ENCODE results near the gene TNK2. TPM values are rescaled to one million over a fixed set of nuclear protein-coding genes. Genes with fewer than 3 reads are reported as not detected.

The TNK2 gene
- total and polyA plus RNA-seq, 2 of the 13 experiments (the other 11 are each of a cell fraction or from before 2014, with no cell fraction given): 4.6 to 5.8 TPM

GRCh38 chr3:195892105-195893043, 16.0 kb downstream of the TNK2 start:
- POLR2A ChIA-PET: interaction anchor here (1.2 kb wide), 1 partner anchor 33 kb away, joined by 4 read pairs; no protein-coding TSS in a partner anchor
- DNase-seq (ENCODE audit: low spot score) (peak; percentile 45), FAIRE-seq (no peak), ATAC-seq (peak; percentile 62)
- 0 out of 5 replicates have a peak, but pooled peaks cover 0 to 8% of the 10 kb centered on the region in 2 experiments for H3K27me3 ChIP-seq (ENCODE audit: control insufficient read depth in 1 of 2, insufficient read depth in 2 of 2, low read length in 2 of 2)
- peaks cover 4% of the 10 kb centered on the region for H4K20me1 ChIP-seq (ENCODE audit: insufficient read depth, low read length)
- no peaks in the 10 kb centered on the region for H3K9me3 ChIP-seq (ENCODE audit: low read length)
- peaks cover 74% of the 10 kb centered on the region for H3K4me1 ChIP-seq (ENCODE audit: insufficient read depth, low read length)
- intact Hi-C loops (cut with micrococcal nuclease; ENCODE audit: unreplicated experiment): no loop called here
- BruUV-seq (replicated peaks): no TSS peak
- peak overlapping the region; percentile 41 to 67 (median 44); a peak in 4 of 6 replicates for H3K4me3 ChIP-seq (replicated peaks in 1 of 3; ENCODE audit: insufficient read depth in 1 of 3, low read depth in 2 of 3, low read length in 3 of 3)
- CTCF ChIA-PET (ENCODE audit: low intra/inter-chr PET ratio, low total read pairs): interaction anchor here (6.1 kb wide), 1 partner anchor 32 kb away, joined by 81 read pairs; no protein-coding TSS in a partner anchor
- H3K4me2 ChIP-seq (ENCODE audit: low read depth, low read length): peak overlapping the region; percentile 76
- no peak overlapping the region for H3K9ac ChIP-seq (ENCODE audit: insufficient read depth, low read depth, low read length)
- no peaks in the 10 kb centered on the region for H3K79me2 ChIP-seq (ENCODE audit: insufficient read depth, low read length)
- H2AFZ ChIP-seq (ENCODE audit: low read length): no peak overlapping the region
- in situ Hi-C loops (cut with HindIII; ENCODE audit: extremely low pct_ligation_motif_present, low pct_unique_long_range_greater_than_20kb): loop anchor here (5.0 kb wide), 1 partner anchor 35 kb away; no protein-coding TSS in a partner anchor
- no peaks in the 10 kb centered on the region for H3K36me3 ChIP-seq (replicated peaks in 1 of 2; ENCODE audit: control insufficient read depth in 1 of 2, insufficient read depth in 2 of 2, low read length in 2 of 2)
- no peak overlapping the region for H3K27ac ChIP-seq (ENCODE audit: extremely low read length, insufficient read depth, low read length)
- 10% methylated on average over 11 of the region's 35 CpGs for WGBS (ENCODE audit: low lambda C conversion rate)
- TF ChIP-seq, protein P1, sequence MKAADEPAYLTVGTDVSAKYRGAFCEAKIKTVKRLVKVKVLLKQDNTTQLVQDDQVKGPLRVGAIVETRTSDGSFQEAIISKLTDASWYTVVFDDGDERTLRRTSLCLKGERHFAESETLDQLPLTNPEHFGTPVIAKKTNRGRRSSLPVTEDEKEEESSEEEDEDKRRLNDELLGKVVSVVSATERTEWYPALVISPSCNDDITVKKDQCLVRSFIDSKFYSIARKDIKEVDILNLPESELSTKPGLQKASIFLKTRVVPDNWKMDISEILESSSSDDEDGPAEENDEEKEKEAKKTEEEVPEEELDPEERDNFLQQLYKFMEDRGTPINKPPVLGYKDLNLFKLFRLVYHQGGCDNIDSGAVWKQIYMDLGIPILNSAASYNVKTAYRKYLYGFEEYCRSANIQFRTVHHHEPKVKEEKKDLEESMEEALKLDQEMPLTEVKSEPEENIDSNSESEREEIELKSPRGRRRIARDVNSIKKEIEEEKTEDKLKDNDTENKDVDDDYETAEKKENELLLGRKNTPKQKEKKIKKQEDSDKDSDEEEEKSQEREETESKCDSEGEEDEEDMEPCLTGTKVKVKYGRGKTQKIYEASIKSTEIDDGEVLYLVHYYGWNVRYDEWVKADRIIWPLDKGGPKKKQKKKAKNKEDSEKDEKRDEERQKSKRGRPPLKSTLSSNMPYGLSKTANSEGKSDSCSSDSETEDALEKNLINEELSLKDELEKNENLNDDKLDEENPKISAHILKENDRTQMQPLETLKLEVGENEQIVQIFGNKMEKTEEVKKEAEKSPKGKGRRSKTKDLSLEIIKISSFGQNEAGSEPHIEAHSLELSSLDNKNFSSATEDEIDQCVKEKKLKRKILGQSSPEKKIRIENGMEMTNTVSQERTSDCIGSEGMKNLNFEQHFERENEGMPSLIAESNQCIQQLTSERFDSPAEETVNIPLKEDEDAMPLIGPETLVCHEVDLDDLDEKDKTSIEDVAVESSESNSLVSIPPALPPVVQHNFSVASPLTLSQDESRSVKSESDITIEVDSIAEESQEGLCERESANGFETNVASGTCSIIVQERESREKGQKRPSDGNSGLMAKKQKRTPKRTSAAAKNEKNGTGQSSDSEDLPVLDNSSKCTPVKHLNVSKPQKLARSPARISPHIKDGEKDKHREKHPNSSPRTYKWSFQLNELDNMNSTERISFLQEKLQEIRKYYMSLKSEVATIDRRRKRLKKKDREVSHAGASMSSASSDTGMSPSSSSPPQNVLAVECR (CRISPR knock-in tag; IDR thresholded peaks at IDR 0.05; ENCODE audit: borderline replicate concordance): peak; percentile 24; the same call in 1 of the 2 replicates
- 0 out of 2 replicates have a peak, but pooled peaks have one; percentile 9 for TF ChIP-seq PCBP1 (IDR thresholded peaks at IDR 0.05; ENCODE audit: borderline replicate concordance, low read depth, low read length)
- no peak for TF ChIP-seq ZNF772 (CRISPR knock-in tag; IDR thresholded peaks at IDR 0.05)
- TF ChIP-seq ZFP91 (CRISPR knock-in tag; IDR thresholded peaks at IDR 0.05; ENCODE audit: borderline replicate concordance): 0 out of 2 replicates have a peak, but pooled peaks have one; percentile 23
- TF ChIP-seq RAD21 (CRISPR knock-in tag; IDR thresholded peaks at IDR 0.05): 0 out of 2 replicates have a peak, but pooled peaks have one; percentile 16
- TF ChIP-seq, protein P2, sequence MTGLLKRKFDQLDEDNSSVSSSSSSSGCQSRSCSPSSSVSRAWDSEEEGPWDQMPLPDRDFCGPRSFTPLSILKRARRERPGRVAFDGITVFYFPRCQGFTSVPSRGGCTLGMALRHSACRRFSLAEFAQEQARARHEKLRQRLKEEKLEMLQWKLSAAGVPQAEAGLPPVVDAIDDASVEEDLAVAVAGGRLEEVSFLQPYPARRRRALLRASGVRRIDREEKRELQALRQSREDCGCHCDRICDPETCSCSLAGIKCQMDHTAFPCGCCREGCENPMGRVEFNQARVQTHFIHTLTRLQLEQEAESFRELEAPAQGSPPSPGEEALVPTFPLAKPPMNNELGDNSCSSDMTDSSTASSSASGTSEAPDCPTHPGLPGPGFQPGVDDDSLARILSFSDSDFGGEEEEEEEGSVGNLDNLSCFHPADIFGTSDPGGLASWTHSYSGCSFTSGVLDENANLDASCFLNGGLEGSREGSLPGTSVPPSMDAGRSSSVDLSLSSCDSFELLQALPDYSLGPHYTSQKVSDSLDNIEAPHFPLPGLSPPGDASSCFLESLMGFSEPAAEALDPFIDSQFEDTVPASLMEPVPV (CRISPR knock-in tag; IDR thresholded peaks at IDR 0.05): no peak
- TF ChIP-seq TFAP4 (IDR thresholded peaks at IDR 0.05; ENCODE audit: borderline replicate concordance, low read depth): peak; percentile 49; the same call in 1 of the 2 replicates
- TF ChIP-seq NONO (IDR thresholded peaks at IDR 0.05): no peak
- TF ChIP-seq NONO (CRISPR knock-in tag; conservative IDR thresholded peaks at IDR 0.05): 0 out of 2 replicates have a peak, but pooled peaks have one; percentile 21
